Lower lobe of right lung (tissue), 2 donors: ENCODE data around the gene LDLRAD4. TPM values are rescaled to one million over a fixed set of nuclear protein-coding genes. Genes with fewer than 3 reads are reported as not detected.

Source experiments
- ATAC-seq, 2 donors: fragments of 200-7000 bp; cut with Tn5 transposase; one replicate each; pipeline ENCODE4 v1.9.1; 2020 to 2022; ENCODE audit warnings: mild to moderate bottlenecking in 2 of 2, moderate library complexity in 2 of 2
- DNase-seq: peaks from one replicate; pipeline ENCODE4 v3.0.0-alpha.2; 2020
- H3K27ac ChIP-seq: fragments of 200-600 bp; one replicate; pipeline ENCODE4 v1.8.0; 2022
- H3K27me3 ChIP-seq: fragments of 200-600 bp; one replicate; pipeline ENCODE4 v1.8.0; 2022; ENCODE audit warnings: low read depth
- H3K36me3 ChIP-seq: fragments of 200-600 bp; one replicate; pipeline ENCODE4 v1.8.0; 2022; ENCODE audit warnings: mild to moderate bottlenecking
- H3K4me1 ChIP-seq: fragments of 200-600 bp; one replicate; pipeline ENCODE4 v1.8.0; 2022
- H3K4me3 ChIP-seq: fragments of 200-600 bp; one replicate; pipeline ENCODE4 v1.8.0; 2022; ENCODE audit warnings: mild to moderate bottlenecking
- H3K9me3 ChIP-seq: fragments of 200-600 bp; one replicate; pipeline ENCODE4 v1.8.0; 2022
- CTCF ChIP-seq: fragments of 200-600 bp; IDR thresholded peaks from one replicate; pipeline ENCODE4 v1.8.0; 2022; ENCODE audit warnings: antibody characterized with exemption, mild to moderate bottlenecking
- intact Hi-C: fragments of 100-400 bp; cut with DNase I; formaldehyde crosslinking; loops from one replicate; pipeline ENCODE4 v1.11.0; 2022
- total RNA-seq: library from RNA; stranded (reverse); fragmentation: NEBNext Ultra II Directional; extraction: Animal tissue kit (Norgen Biotek cat#: 25700); gene quantifications from one replicate; pipeline ENCODE4 v1.2.1, GENCODE V29; 2021
- donor health status: DM: no; HTN: yes; CAD: no; lungs with severe emphysema.

Gene LDLRAD4
- total RNA-seq, 1 donor from 2014 or later: 24.6 TPM

DNA sequence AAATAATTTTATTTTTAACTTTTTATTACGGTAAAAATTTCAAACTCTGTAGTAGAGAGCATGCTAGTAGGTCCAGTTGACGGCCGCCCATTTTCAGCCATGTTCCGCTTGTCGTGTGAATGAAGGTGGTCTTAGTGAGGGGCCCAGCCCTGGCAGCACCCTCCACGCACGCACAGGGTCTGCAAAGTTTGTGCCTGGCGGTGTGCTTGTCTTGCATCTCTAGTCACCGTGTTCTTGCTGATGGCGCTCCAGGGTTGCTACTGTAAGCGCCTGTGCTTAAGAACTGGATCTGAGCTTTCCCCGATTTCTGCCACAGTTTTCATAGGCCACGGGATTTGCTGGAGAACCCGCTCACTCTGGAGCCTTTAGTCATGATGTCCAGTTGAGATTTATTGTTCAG is 28.9 kb downstream of the LDLRAD4 start:
- Histone ChIP-seq H3K9me3 (no peaks in the 10 kb centered on the region), H3K27me3 (no peaks in the 10 kb centered on the region), H3K36me3 (no peaks in the 10 kb centered on the region), H3K27ac (no peak overlapping the region), H3K4me1 (no peaks in the 10 kb centered on the region), H3K4me3 (no peak overlapping the region)
- ATAC-seq (no peak), DNase-seq (peak; percentile 36)
- no peak for TF ChIP-seq CTCF
- intact Hi-C loops: no loop called here

GRCh38 chr18:13252686-13253410 is 34.3 kb downstream of the LDLRAD4 start:
- no peaks in the 10 kb centered on the region for H3K36me3 ChIP-seq
- no peaks in the 10 kb centered on the region for H3K4me1 ChIP-seq
- TF ChIP-seq CTCF: no peak
- H3K9me3 ChIP-seq: no peaks in the 10 kb centered on the region
- no peak for DNase-seq
- H3K27ac ChIP-seq: no peak overlapping the region
- intact Hi-C loops: no loop called here
- no peak overlapping the region for H3K4me3 ChIP-seq
- no peaks in the 10 kb centered on the region for H3K27me3 ChIP-seq
- ATAC-seq: no peak

DNA sequence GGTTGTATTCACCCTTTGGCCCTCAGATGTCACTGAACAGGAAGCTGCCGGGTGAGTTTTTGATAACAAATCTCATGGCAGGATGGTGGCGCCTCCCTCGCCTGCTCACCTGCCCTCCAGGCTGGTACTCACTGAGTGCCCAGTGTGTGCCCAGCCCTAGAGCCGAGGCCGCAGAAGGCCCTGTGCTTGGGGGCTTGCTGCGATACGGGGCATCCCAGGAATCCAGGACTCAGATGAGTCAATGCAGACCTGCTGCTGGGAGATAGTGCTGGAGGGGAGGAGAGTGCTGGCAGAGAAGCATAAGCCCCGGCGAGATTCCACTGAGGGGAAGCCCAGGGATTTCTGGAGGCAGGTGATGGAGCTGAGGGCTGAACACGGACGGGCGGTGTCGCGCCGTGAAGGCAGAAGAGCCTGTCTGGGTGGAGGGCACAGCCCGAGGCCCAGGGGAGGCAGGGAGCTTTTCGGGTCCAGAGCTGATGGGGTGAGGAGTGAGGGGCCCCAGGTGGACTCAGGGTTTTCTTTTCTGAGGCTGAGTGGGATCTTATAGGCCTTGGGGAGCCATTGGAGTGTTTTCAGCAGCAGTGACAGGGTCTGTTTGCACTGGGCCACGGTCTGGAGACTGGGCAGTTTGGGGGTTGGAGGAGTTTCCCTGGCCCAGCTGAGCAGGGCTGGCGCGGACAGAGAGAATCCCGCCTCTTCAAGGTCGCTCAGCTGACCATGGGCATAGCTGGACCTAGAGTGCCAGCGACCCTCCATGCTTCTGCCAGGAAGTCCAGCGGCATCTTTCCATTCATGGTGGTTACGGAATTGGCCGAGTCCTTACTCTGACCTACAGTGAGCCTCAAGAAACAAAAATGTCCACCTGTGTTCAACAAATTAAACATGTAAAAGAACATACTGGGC is 35.5 kb downstream of the LDLRAD4 start:
- ATAC-seq: peak in 1 of 2 donors; percentile 11
- intact Hi-C loops: no loop called here
- H3K4me3 ChIP-seq: no peak overlapping the region
- peaks cover 3% of the 10 kb centered on the region for H3K4me1 ChIP-seq
- TF ChIP-seq CTCF: no peak
- H3K27ac ChIP-seq: no peak overlapping the region
- no peaks in the 10 kb centered on the region for H3K27me3 ChIP-seq
- no peaks in the 10 kb centered on the region for H3K36me3 ChIP-seq
- no peak for DNase-seq
- no peaks in the 10 kb centered on the region for H3K9me3 ChIP-seq

GRCh38 chr18:13254971-13255927 is 36.7 kb downstream of the LDLRAD4 start:
- Histone ChIP-seq H3K9me3 (no peaks in the 10 kb centered on the region), H3K36me3 (no peaks in the 10 kb centered on the region), H3K4me3 (no peak overlapping the region), H3K4me1 (peaks cover 15% of the 10 kb centered on the region), H3K27ac (no peak overlapping the region), H3K27me3 (no peaks in the 10 kb centered on the region)
- no peak for TF ChIP-seq CTCF
- ATAC-seq: no peak
- intact Hi-C loops: no loop called here
- no peak for DNase-seq
